Metanephros (tissue), 1 donor: ENCODE measurements around the gene ELAPOR2. TPM values are rescaled to one million over a fixed set of nuclear protein-coding genes. Genes with fewer than 3 reads are reported as not detected.

Source experiments
- total RNA-seq: library from RNA; depleted of rRNA; stranded (reverse); fragments of >200 nt; gene quantifications from one replicate; pipeline ENCODE4 v1.2.3, GENCODE V29; 2014

The ELAPOR2 gene, protein sequence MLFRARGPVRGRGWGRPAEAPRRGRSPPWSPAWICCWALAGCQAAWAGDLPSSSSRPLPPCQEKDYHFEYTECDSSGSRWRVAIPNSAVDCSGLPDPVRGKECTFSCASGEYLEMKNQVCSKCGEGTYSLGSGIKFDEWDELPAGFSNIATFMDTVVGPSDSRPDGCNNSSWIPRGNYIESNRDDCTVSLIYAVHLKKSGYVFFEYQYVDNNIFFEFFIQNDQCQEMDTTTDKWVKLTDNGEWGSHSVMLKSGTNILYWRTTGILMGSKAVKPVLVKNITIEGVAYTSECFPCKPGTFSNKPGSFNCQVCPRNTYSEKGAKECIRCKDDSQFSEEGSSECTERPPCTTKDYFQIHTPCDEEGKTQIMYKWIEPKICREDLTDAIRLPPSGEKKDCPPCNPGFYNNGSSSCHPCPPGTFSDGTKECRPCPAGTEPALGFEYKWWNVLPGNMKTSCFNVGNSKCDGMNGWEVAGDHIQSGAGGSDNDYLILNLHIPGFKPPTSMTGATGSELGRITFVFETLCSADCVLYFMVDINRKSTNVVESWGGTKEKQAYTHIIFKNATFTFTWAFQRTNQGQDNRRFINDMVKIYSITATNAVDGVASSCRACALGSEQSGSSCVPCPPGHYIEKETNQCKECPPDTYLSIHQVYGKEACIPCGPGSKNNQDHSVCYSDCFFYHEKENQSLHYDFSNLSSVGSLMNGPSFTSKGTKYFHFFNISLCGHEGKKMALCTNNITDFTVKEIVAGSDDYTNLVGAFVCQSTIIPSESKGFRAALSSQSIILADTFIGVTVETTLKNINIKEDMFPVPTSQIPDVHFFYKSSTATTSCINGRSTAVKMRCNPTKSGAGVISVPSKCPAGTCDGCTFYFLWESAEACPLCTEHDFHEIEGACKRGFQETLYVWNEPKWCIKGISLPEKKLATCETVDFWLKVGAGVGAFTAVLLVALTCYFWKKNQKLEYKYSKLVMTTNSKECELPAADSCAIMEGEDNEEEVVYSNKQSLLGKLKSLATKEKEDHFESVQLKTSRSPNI
- total RNA-seq = 8.0 TPM

GRCh38 chr7:87059525-87060287 lies at the start of gene ELAPOR2:
ELAPOR2 (minus strand) TSS chr7:87059654; CDS start chr7:87059513, 141 bp downstream.

Other genes starting within 250 kb of the ELAPOR2 start
- 169 TPM for gene DMTF1, start 92.8 kb upstream of the ELAPOR2 start, total RNA-seq
- gene TMEM243, start 160.1 kb upstream of the ELAPOR2 start, total RNA-seq = 32.3 TPM